Common myeloid progenitor, CD34-positive (primary cell): Measurements from ENCODE around the gene INPP5D.

ENCODE experiments used
- CTCF ChIA-PET: fragments of 350-600 bp; sonication (Branson Sonifier 250); formaldehyde crosslinking; loops from one replicate; lab custom pipeline; 2021; ENCODE audit warnings: antibody characterized with exemption; lab: Charles Lee
- POLR2A ChIA-PET: fragments of 350-600 bp; sonication (Branson Sonifier 250); formaldehyde crosslinking; loops from one replicate; lab custom pipeline; 2021; ENCODE audit warnings: antibody characterized with exemption; lab: Charles Lee
- DNase-seq, 3 donors: peaks; one replicate each; pipeline versions ENCODE4 v3.0.0 to v3.0.0-alpha.2; 2013
- H3K27ac ChIP-seq, 2 experiments: 1 replicate in 1 of 2; 2 replicates in 1 of 2; pipeline ENCODE4 v1.7.0; 2013; ENCODE audit warnings: inconsistent platforms in 2 of 2, low read length in 2 of 2, mild to moderate bottlenecking in 2 of 2, low read depth in 1 of 2, moderate library complexity in 1 of 2; ENCODE audit not compliant: severe bottlenecking in 2 of 2, insufficient read depth in 1 of 2, poor library complexity in 1 of 2
- H3K27me3 ChIP-seq, 5 experiments: replicated peaks in 2 of 5; 1 replicate in 3 of 5; 2 replicates in 2 of 5; pipeline versions ENCODE4 v1.6.1 to v1.7.0; 2013; ENCODE audit warnings: low read length in 4 of 5, mild to moderate bottlenecking in 2 of 5, moderate library complexity in 2 of 5, inconsistent platforms in 1 of 5; ENCODE audit not compliant: insufficient read depth in 5 of 5, control insufficient read depth in 4 of 5
- H3K36me3 ChIP-seq, 4 experiments: 1 replicate in 2 of 4; 2 replicates in 2 of 4; pipeline versions ENCODE4 v1.6.1 to v1.7.0; 2013; ENCODE audit warnings: low read length in 3 of 4, control low read depth in 1 of 4, mild to moderate bottlenecking in 1 of 4; ENCODE audit not compliant: control insufficient read depth in 4 of 4, insufficient read depth in 4 of 4
- H3K4me1 ChIP-seq, 4 experiments: 1 replicate in 3 of 4; 2 replicates in 1 of 4; pipeline versions ENCODE4 v1.6.1 to v1.7.1; 2013; ENCODE audit warnings: low read length in 3 of 4, mild to moderate bottlenecking in 3 of 4, control low read depth in 1 of 4, inconsistent platforms in 1 of 4, moderate library complexity in 1 of 4; ENCODE audit not compliant: control insufficient read depth in 4 of 4, insufficient read depth in 4 of 4; ENCODE audit errors: control extremely low read depth in 1 of 4
- H3K4me3 ChIP-seq, 7 experiments: 1 replicate in 4 of 7; 2 replicates in 3 of 7; pipeline versions ENCODE4 v1.5.1 to v1.7.0; 2013; ENCODE audit warnings: mild to moderate bottlenecking in 7 of 7, low read length in 6 of 7, moderate library complexity in 6 of 7, inconsistent platforms in 2 of 7, low read depth in 2 of 7, control low read depth in 1 of 7; ENCODE audit not compliant: insufficient read depth in 4 of 7, control insufficient read depth in 1 of 7; ENCODE audit errors: extremely low read depth in 1 of 7
- H3K9me3 ChIP-seq, 5 experiments: 1 replicate in 4 of 5; 2 replicates in 1 of 5; pipeline versions ENCODE4 v1.6.1 to v1.7.1; 2013; ENCODE audit warnings: low read length in 4 of 5, mild to moderate bottlenecking in 2 of 5, inconsistent platforms in 1 of 5, low read depth in 1 of 5, moderate library complexity in 1 of 5; ENCODE audit not compliant: control insufficient read depth in 4 of 5, insufficient read depth in 2 of 5; ENCODE audit errors: control extremely low read depth in 1 of 5
- WGBS: methylation state at CpG from one replicate; pipeline ENCODE4 v1.1.5; 2013; ENCODE audit not compliant: insufficient coverage; 5-methylcytosine and 5-hydroxymethylcytosine counted together

Gene INPP5D

GRCh38 chr2:233075141-233075965, 15.2 kb downstream of the INPP5D start:
- DNase-seq: no peak
- no peaks in the 10 kb centered on the region for H3K27me3 ChIP-seq
- peak overlapping the region in 4 of 7 experiments; percentile 26 to 46 (median 30) for H3K4me3 ChIP-seq
- H3K4me1 ChIP-seq: peaks cover 45 to 78% (median 70%) of the 10 kb centered on the region in 4 experiments
- peaks cover 14 to 66% (median 30%) of the 10 kb centered on the region in 4 experiments for H3K36me3 ChIP-seq
- ChIA-PET CTCF (interaction anchor here (0.8 to 2.0 kb wide), 7 partner anchors 9 to 33 kb away, joined by 3 to 9 read pairs (median 3); partner anchors contain the start of gene INPP5D), POLR2A (interaction anchor here (0.8 to 2.1 kb wide), 2 partner anchors 10 to 15 kb away, joined by 3 to 6 read pairs; partner anchors contain the start of gene INPP5D)
- 75% methylated on average over 4 of the region's 6 CpGs for WGBS
- peaks cover 0 to 4% (median 0%) of the 10 kb centered on the region in 5 experiments for H3K9me3 ChIP-seq
- peak overlapping the region; percentile 13 to 65 for H3K27ac ChIP-seq

- CTCF ChIA-PET: interaction anchor here (0.8 to 2.0 kb wide), 6 partner anchors 8 to 32 kb away, joined by 3 to 9 read pairs (median 3); partner anchors contain the start of gene INPP5D
Measured at GRCh38 chr2:233075966-233076339, 15.8 kb downstream of the INPP5D start.

GRCh38 chr2:233076749-233077148, 16.6 kb downstream of the INPP5D start:
- H3K27me3 ChIP-seq: no peaks in the 10 kb centered on the region
- H3K27ac ChIP-seq: no peak overlapping the region
- POLR2A ChIA-PET: interaction anchor here (2.1 kb wide), 2 partner anchors 12 to 16 kb away, joined by 6 to 10 read pairs; partner anchors contain the start of gene INPP5D
- peaks cover 0 to 2% (median 0%) of the 10 kb centered on the region in 5 experiments for H3K9me3 ChIP-seq
- CTCF ChIA-PET: interaction anchor here (0.9 to 3.2 kb wide), 5 partner anchors 8 to 31 kb away, joined by 3 to 10 read pairs (median 8); partner anchors contain the start of gene INPP5D
- H3K36me3 ChIP-seq: peaks cover 11 to 67% (median 32%) of the 10 kb centered on the region in 4 experiments
- H3K4me3 ChIP-seq: peak overlapping the region in 3 of 7 experiments; percentile 21 to 50 (median 42)
- peaks cover 51 to 87% (median 82%) of the 10 kb centered on the region in 4 experiments for H3K4me1 ChIP-seq
- no CpG with 5 or more reads among the region's 3 CpGs for WGBS
- DNase-seq: peak in 2 of 3 donors; percentile 58 to 61

More at GRCh38 chr2:233075966-233076339, 15.8 kb downstream of the INPP5D start:
- DNase-seq: peak in 1 of 3 donors; percentile 65
- POLR2A ChIA-PET: interaction anchor here (0.8 to 2.1 kb wide), 2 partner anchors 11 to 15 kb away, joined by 3 to 6 read pairs; partner anchors contain the start of gene INPP5D
- Histone ChIP-seq H3K4me1 (peaks cover 48 to 79% (median 75%) of the 10 kb centered on the region in 4 experiments), H3K27ac (peak overlapping the region; percentile 13 to 65), H3K36me3 (peaks cover 14 to 68% (median 31%) of the 10 kb centered on the region in 4 experiments), H3K4me3 (peak overlapping the region in 4 of 7 experiments; percentile 27 to 50 (median 35)), H3K9me3 (peaks cover 0 to 2% (median 0%) of the 10 kb centered on the region in 5 experiments), H3K27me3 (no peaks in the 10 kb centered on the region)
- 0% methylated on average over 2 of the region's 2 CpGs for WGBS

GRCh38 chr2:233079473-233079877, 19.3 kb downstream of the INPP5D start:
- DNase-seq: peak in 1 of 3 donors; percentile 42
- peak overlapping the region in 3 of 7 experiments; percentile 28 to 39 (median 29) for H3K4me3 ChIP-seq
- no peaks in the 10 kb centered on the region for H3K9me3 ChIP-seq
- ChIA-PET CTCF (interaction anchor here (1.1 to 6.1 kb wide), 7 partner anchors 9 to 29 kb away, joined by 5 to 42 read pairs (median 5); partner anchors contain the start of gene INPP5D), POLR2A (no interaction called here)
- no peaks in the 10 kb centered on the region for H3K27me3 ChIP-seq
- H3K4me1 ChIP-seq: peaks cover 64 to 98% (median 96%) of the 10 kb centered on the region in 4 experiments
- peak overlapping the region in 1 of 2 experiments; percentile 56 for H3K27ac ChIP-seq
- WGBS: 19% methylated on average over 10 of the region's 10 CpGs
- H3K36me3 ChIP-seq: peaks cover 8 to 60% (median 30%) of the 10 kb centered on the region in 4 experiments

- ChIA-PET POLR2A (interaction anchor here (0.8 kb wide), 1 partner anchor 21 kb away, joined by 3 read pairs; no protein-coding TSS in a partner anchor), CTCF (interaction anchor here (0.9 to 6.1 kb wide), 8 partner anchors 9 to 28 kb away, joined by 3 to 42 read pairs (median 5); partner anchors contain the start of gene INPP5D)
- 76% methylated on average over 18 of the region's 20 CpGs for WGBS
- H3K4me1 ChIP-seq: peaks cover 61 to 98% (median 96%) of the 10 kb centered on the region in 4 experiments
- H3K27ac ChIP-seq: peak overlapping the region in 1 of 2 experiments; percentile 56
- H3K4me3 ChIP-seq: peak overlapping the region in 2 of 7 experiments; percentile 8 to 30
- peaks cover 5 to 53% (median 29%) of the 10 kb centered on the region in 4 experiments for H3K36me3 ChIP-seq
- peak in 1 of 3 donors; percentile 53 for DNase-seq
- no peaks in the 10 kb centered on the region for H3K27me3 ChIP-seq
- no peaks in the 10 kb centered on the region for H3K9me3 ChIP-seq
Measured at GRCh38 chr2:233079953-233080835, 20.1 kb downstream of the INPP5D start.

- ChIA-PET CTCF (interaction anchor here (0.9 to 6.1 kb wide), 10 partner anchors 9 to 28 kb away, joined by 3 to 42 read pairs (median 5); partner anchors contain the start of gene INPP5D), POLR2A (interaction anchor here (0.8 kb wide), 1 partner anchor 20 kb away, joined by 3 read pairs; no protein-coding TSS in a partner anchor)
- no peaks in the 10 kb centered on the region for H3K27me3 ChIP-seq
- 85% methylated on average over 11 of the region's 11 CpGs for WGBS
- H3K9me3 ChIP-seq: no peaks in the 10 kb centered on the region
- H3K36me3 ChIP-seq: peaks cover 2 to 57% (median 29%) of the 10 kb centered on the region in 4 experiments
- peaks cover 62 to 98% (median 96%) of the 10 kb centered on the region in 4 experiments for H3K4me1 ChIP-seq
- H3K4me3 ChIP-seq: peak overlapping the region in 2 of 7 experiments; percentile 8 to 30
- no peak for DNase-seq
- H3K27ac ChIP-seq: peak overlapping the region; percentile 83 to 88
Measured at GRCh38 chr2:233080836-233081229, 20.7 kb downstream of the INPP5D start.
